GM18870 (cell line): ENCODE results near the gene FOXB1.

Source experiments
- ATAC-seq: cut with Tn5 transposase; IDR thresholded peaks from one replicate; pipeline ENCODE4 v1.9.1; 2021; ENCODE audit warnings: moderate library complexity; ENCODE audit not compliant: unreplicated experiment

FOXB1 gene

GRCh38 chr15:60004009-60004845 is at the start of gene FOXB1:
Gene FOXB1 (plus strand): TSS chr15:60004311. CDS start chr15:60004964, 653 bp downstream.
- ATAC-seq = no peak

GRCh38 chr15:59958288-59958687 is 45.8 kb upstream of the FOXB1 start:
- no peak for ATAC-seq

GRCh38 chr15:59960318-59960717 is 43.8 kb upstream of the FOXB1 start:
- no peak for ATAC-seq

GRCh38 chr15:59963322-59963721 is 40.8 kb upstream of the FOXB1 start:
- no peak for ATAC-seq

GRCh38 chr15:59963925-59964324 is 40.2 kb upstream of the FOXB1 start:
- no peak for ATAC-seq

GRCh38 chr15:59965741-59966140 is 38.4 kb upstream of the FOXB1 start:
- ATAC-seq = no peak

- no peak for ATAC-seq
Measured at GRCh38 chr15:59966262-59966661, 37.8 kb upstream of the FOXB1 start.

- ATAC-seq = no peak
Measured at GRCh38 chr15:59968314-59968713, 35.8 kb upstream of the FOXB1 start.

- no peak for ATAC-seq
Measured at GRCh38 chr15:59972241-59972640, 31.9 kb upstream of the FOXB1 start.

GRCh38 chr15:59976480-59977271 is 27.4 kb upstream of the FOXB1 start:
- no peak for ATAC-seq

GRCh38 chr15:59991834-59992233 is 12.3 kb upstream of the FOXB1 start:
- ATAC-seq = no peak

- no peak for ATAC-seq
Measured at GRCh38 chr15:59993041-59993750, 10.9 kb upstream of the FOXB1 start.

- no peak for ATAC-seq
Measured at GRCh38 chr15:59993950-59994401, 10.1 kb upstream of the FOXB1 start.

- no peak for ATAC-seq
Measured at GRCh38 chr15:59994526-59994887, 9.6 kb upstream of the FOXB1 start.

- no peak for ATAC-seq
Measured at GRCh38 chr15:59994888-59995557, 9.1 kb upstream of the FOXB1 start.

- ATAC-seq = no peak
Measured at GRCh38 chr15:59995568-59996297, 8.4 kb upstream of the FOXB1 start.

- ATAC-seq = no peak
Measured at GRCh38 chr15:59996298-59997041, 7.6 kb upstream of the FOXB1 start.

GRCh38 chr15:59997070-59997701 is 6.9 kb upstream of the FOXB1 start:
- ATAC-seq = no peak
